GM19043 (cell line): Measurements from ENCODE around the gene ZFYVE21.

Experiments used
- ATAC-seq: cut with Tn5 transposase; IDR thresholded peaks from one replicate; pipeline ENCODE4 v1.9.1; 2021; ENCODE audit warnings: low read depth; ENCODE audit not compliant: unreplicated experiment

Gene ZFYVE21

GRCh38 chr14:103735439-103735814 is 19.8 kb downstream of the ZFYVE21 start:
- no peak for ATAC-seq

GRCh38 chr14:103735815-103736545 is 20.4 kb downstream of the ZFYVE21 start:
- ATAC-seq, result no peak

- no peak for ATAC-seq
Observed at GRCh38 chr14:103736546-103737431, 21.2 kb downstream of the ZFYVE21 start.

- ATAC-seq, result no peak
Observed at GRCh38 chr14:103737432-103738045, 21.9 kb downstream of the ZFYVE21 start.

- ATAC-seq, result no peak
Observed at GRCh38 chr14:103738166-103738565, 22.6 kb downstream of the ZFYVE21 start.

- no peak for ATAC-seq
Observed at GRCh38 chr14:103738701-103739451, 23.3 kb downstream of the ZFYVE21 start.

- no peak for ATAC-seq
Observed at GRCh38 chr14:103739466-103739792, 23.8 kb downstream of the ZFYVE21 start.

- no peak for ATAC-seq
Observed at GRCh38 chr14:103739793-103740501, 24.3 kb downstream of the ZFYVE21 start.

GRCh38 chr14:103740991-103741689 is 25.5 kb downstream of the ZFYVE21 start:
- ATAC-seq, result no peak

- no peak for ATAC-seq
Observed at GRCh38 chr14:103741876-103742275, 26.3 kb downstream of the ZFYVE21 start.

GRCh38 chr14:103742499-103743255 is 27.1 kb downstream of the ZFYVE21 start:
- ATAC-seq, result no peak

- ATAC-seq, result no peak
Observed at GRCh38 chr14:103743691-103744090, 28.1 kb downstream of the ZFYVE21 start.

GRCh38 chr14:103744621-103745395 is 29.2 kb downstream of the ZFYVE21 start:
- no peak for ATAC-seq

GRCh38 chr14:103745424-103745823 is 29.8 kb downstream of the ZFYVE21 start:
- ATAC-seq, result no peak

GRCh38 chr14:103746701-103747100 is 31.1 kb downstream of the ZFYVE21 start:
- ATAC-seq, result no peak

- ATAC-seq, result no peak
Observed at GRCh38 chr14:103748534-103748857, 32.9 kb downstream of the ZFYVE21 start.

GRCh38 chr14:103749452-103749851 is 33.8 kb downstream of the ZFYVE21 start:
- no peak for ATAC-seq

- ATAC-seq, result no peak
Observed at GRCh38 chr14:103749860-103750259, 34.2 kb downstream of the ZFYVE21 start.
